GM19193 (cell line): Measurements from ENCODE around the gene ZFYVE1.

Source experiments
- POLR2A ChIP-seq: IDR thresholded peaks from 4 replicates; pipeline ENCODE4 v1.6.1; 2011; ENCODE audit not compliant: insufficient read depth, insufficient read length; ENCODE audit errors: extremely low read depth

The ZFYVE1 gene

GRCh38 chr14:73007835-73008234 lies 19.1 kb downstream of the ZFYVE1 start:
- no peak for TF ChIP-seq POLR2A

GRCh38 chr14:73003681-73004080 lies 23.2 kb downstream of the ZFYVE1 start:
- no peak for TF ChIP-seq POLR2A

GRCh38 chr14:73000073-73000472 lies 26.8 kb downstream of the ZFYVE1 start:
- no peak for TF ChIP-seq POLR2A

GRCh38 chr14:72999316-72999715 lies 27.6 kb downstream of the ZFYVE1 start:
- no peak for TF ChIP-seq POLR2A

GRCh38 chr14:72998252-72998903 lies 28.5 kb downstream of the ZFYVE1 start:
- TF ChIP-seq POLR2A: no peak

DNA sequence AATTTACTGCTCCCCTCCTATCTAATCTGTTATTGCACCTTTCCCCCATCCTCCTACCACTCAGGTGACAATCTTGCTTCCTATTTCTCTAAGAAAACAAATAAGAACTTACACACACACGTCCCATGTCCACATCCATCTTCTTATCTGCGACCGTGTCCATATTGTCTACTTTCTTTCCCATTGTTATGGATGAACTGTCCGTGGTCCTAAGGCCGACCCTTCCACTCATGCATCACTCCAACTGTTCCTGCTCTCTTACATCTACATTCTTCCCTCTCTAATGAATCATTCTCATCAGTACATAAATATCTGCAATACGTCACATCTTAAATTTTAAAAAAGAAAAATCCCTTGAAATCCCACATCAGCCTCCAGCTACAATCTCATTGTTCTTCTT lies 30.0 kb downstream of the ZFYVE1 start:
- TF ChIP-seq POLR2A: no peak

DNA sequence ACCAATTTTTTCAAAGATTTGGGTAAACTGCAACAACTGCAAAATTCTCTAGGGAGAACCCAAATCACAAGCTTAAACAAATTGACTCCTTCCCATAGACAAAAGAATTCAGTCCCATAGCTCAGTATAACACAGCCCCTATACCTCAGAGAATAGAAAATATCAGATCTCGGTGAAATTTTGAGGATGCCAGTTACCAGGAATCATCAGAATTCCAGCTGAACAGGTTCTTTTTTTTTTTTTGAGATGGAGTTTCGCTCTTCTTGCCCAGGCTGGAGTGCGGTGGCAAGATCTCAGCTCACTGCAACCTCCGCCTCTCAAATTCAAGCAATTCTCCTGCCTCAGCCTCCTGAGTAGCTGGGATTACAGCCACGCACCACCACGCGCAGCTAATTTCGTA lies 36.7 kb downstream of the ZFYVE1 start:
- TF ChIP-seq POLR2A: no peak

DNA sequence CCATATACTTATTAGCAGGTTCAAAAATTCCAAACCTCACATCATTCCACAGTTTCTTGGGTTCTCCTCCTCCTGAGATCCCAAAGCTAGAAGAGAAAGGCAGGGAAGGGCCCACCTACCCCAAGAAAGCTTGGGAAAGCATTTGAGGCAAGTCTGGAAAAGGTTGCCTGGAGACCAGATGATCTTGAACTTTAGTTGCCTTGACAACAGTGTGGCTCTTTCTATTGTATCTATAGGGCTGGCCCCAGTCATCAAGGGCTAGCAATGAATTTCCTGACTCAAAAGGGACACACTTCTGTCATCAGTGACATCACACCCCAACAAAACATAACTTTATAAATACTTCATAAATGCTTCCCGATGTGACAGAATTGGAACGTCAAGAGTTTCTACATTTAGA lies 40.0 kb downstream of the ZFYVE1 start:
- no peak for TF ChIP-seq POLR2A

DNA sequence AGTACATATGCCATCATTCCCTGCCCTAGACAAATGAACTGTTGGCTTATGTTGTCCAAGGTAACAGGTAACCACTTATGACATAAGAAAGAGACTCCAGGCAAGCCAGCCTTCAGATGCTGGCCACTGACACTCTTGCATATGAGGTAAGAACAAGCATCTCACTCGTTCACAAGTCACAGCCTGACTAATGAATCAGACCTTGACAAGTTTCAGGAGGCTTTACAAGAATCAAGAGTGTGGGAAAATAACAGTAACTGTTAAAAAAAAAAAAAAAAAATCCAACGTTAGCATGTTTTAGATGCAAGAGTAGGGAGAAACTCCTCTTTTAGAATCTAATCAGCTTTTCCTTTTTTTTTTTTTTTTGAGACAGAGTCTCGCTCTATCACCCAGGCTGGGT lies 40.7 kb downstream of the ZFYVE1 start:
- TF ChIP-seq POLR2A: no peak

DNA sequence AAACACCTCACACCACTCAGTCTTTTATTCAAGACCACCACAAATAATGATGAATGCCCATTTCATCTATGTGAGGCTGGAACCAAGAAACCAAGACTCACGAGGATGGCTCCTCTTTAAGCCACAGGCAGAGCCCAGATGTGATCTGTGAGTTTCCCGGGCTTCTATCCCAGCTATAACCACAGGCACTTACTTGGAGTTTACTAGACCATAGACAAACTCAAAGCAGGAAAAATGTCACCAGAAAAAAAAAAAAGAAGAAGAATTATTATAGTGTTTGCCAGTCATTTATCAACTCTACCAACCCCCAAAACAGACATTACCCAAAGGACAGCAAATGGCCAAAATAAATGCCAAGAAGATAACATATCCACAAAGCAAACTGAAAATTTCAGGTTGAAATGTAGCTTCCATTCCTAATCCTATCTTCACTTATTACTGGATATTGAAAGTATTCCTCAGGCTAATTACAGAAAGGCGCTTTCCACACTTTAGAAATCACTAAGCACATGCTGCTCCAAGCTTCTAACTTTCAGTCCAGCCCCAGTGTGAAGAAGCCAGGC lies 44.7 kb downstream of the ZFYVE1 start:
- TF ChIP-seq POLR2A: no peak

DNA sequence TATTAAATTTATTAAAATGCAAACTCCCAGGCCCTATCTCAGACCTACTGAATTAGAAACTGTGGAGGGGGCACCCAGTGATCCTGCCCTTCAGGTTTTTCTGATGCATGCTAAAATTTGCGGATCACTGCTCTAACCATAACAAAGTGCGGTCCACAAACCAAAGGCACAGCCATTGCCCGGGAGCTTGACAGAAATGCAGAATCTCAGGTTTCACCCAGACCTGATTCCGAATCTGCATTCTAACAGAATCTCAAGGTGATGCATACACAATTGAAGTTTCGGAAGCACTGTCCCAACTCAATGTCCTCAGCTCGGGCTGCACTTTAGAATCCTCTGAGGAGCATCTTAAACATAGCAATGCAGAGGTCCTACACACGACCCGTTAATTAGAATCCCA lies 46.0 kb downstream of the ZFYVE1 start:
- no peak for TF ChIP-seq POLR2A

GRCh38 chr14:72978856-72979255 lies 48.0 kb downstream of the ZFYVE1 start:
- TF ChIP-seq POLR2A: no peak

GRCh38 chr14:72975770-72976169 lies 51.1 kb downstream of the ZFYVE1 start:
- TF ChIP-seq POLR2A: no peak

DNA sequence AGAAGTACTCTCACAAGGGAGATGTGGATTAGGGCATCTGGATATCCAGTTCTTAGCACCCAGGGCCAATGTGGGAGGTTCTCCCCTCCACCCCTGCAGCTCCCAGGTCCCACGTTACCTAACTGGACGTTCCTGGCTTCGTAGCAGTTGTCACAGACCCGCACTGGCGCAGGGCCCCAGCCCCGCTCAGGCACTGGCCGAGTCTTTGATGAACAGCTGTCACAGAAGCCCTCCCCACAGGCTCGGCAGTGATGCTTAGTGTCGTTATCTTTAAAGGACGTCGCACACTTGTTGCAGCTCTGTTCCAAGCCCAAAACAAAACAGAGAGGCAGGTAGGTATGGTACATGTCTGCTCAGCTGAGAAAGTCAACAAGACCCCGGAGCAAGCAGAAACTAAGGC lies 52.2 kb downstream of the ZFYVE1 start:
- TF ChIP-seq POLR2A: no peak

GRCh38 chr14:72970824-72971434 lies 56.0 kb downstream of the ZFYVE1 start:
- no peak for TF ChIP-seq POLR2A

DNA sequence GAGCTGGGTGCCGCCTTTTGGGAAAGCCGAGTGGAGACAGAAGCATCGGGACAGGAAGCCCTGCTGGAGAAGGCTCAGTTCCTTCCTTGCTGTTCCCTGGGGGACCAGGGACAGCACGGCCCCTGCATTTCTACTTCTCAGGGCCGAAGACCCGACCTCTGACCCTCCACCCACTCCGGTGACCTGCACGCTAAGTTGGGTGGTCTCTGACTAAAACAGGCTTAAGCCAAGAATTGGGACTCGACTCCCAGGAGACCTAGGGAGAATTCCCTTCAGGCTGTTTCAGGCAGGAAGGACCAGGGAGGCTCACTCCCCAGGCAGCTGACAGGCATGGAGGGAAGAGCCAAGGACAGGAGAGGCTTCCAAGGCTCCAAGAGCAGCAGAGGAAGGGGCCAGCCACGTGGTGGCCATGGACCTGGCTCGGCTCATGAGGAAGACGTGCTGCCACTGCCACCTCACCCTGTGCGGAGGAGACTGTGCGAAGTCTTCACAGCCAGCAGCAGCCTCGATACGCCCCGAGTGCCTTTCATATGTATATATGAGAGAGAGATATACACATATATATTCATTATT lies 56.8 kb downstream of the ZFYVE1 start:
- no peak for TF ChIP-seq POLR2A
